HUES64 (cell line): ENCODE results near the gene RNF217.

Source experiments
- H3K27ac ChIP-seq: 2 replicates; pipeline ENCODE4 v1.7.0; 2013; ENCODE audit warnings: low read depth, low read length, inconsistent platforms
- H3K27me3 ChIP-seq: 2 replicates; pipeline ENCODE4 v1.6.1; 2013; ENCODE audit warnings: mild to moderate bottlenecking, low read length; ENCODE audit not compliant: insufficient read depth
- H3K36me3 ChIP-seq: 2 replicates; pipeline ENCODE4 v1.6.1; 2013; ENCODE audit warnings: mild to moderate bottlenecking, low read length; ENCODE audit not compliant: insufficient read depth
- H3K4me1 ChIP-seq: 2 replicates; pipeline ENCODE4 v1.6.1; 2013; ENCODE audit warnings: mild to moderate bottlenecking, low read length, moderate library complexity; ENCODE audit not compliant: insufficient read depth
- H3K4me3 ChIP-seq: 2 replicates; pipeline ENCODE4 v1.5.1; 2013; ENCODE audit warnings: mild to moderate bottlenecking, low read length, moderate library complexity
- H3K9ac ChIP-seq: 2 replicates; pipeline ENCODE4 v1.6.1; 2013; ENCODE audit warnings: mild to moderate bottlenecking, low read depth, low read length
- H3K9me3 ChIP-seq: 2 replicates; pipeline ENCODE4 v1.6.1; 2013; ENCODE audit warnings: low read depth, low read length; ENCODE audit not compliant: insufficient read depth
- WGBS: fragments of 150-250, 120-280 bp; methylation state at CpG from one replicate; pipeline ENCODE4 v1.1.7; 2013; ENCODE audit warnings: missing lambda C conversion rate; 5-methylcytosine and 5-hydroxymethylcytosine counted together

RNF217 gene

DNA sequence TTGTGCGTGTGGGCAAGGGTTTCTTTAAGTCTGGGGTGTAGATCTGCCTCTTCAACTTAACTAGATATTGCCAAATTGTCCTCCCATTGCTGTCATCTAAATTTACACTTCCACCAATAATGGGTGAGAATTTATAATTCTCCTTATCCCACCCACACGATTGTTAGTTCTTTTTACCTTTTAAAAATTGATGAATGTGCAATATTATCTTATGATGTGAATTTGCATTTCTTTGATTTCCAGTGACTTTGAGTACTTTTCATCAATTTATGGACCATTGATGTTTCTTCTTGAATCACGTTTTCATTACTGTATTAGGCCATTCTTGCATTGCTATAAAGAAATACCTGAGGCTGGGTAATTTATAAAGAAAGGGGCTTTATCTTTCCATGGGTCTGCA lies 174.1 kb downstream of the RNF217 start:
- no peaks in the 10 kb centered on the region for H3K36me3 ChIP-seq
- H3K9me3 ChIP-seq = no peaks in the 10 kb centered on the region
- no peaks in the 10 kb centered on the region for H3K4me1 ChIP-seq
- H3K9ac ChIP-seq = no peak overlapping the region
- no peaks in the 10 kb centered on the region for H3K27me3 ChIP-seq
- no peak overlapping the region for H3K4me3 ChIP-seq
- H3K27ac ChIP-seq = no peak overlapping the region
- 100% methylated on average over 2 of the region's 3 CpGs for WGBS

DNA sequence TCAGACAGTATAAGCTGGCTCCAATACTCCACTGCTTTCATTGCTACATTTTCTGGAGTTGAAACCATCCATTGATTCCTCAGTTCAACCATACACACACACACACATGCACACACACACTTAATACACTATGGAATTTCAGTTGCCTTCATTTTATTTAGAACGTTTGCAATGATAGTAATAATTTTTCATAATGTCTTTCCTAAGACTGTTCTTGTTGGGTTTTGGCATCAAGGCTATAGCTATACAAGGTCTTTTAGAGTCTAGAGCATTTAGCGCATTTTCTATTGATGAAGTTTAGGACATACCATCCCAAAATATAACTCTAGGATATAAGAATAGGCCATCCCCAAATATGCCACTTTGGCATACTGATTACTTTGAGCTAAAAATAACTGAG lies 175.8 kb downstream of the RNF217 start:
- no peaks in the 10 kb centered on the region for H3K4me1 ChIP-seq
- no peak overlapping the region for H3K9ac ChIP-seq
- H3K9me3 ChIP-seq = peaks cover 1% of the 10 kb centered on the region; the same call in 1 of the 2 replicates
- no peak overlapping the region for H3K27ac ChIP-seq
- no peaks in the 10 kb centered on the region for H3K27me3 ChIP-seq
- 94% methylated on average over 2 of the region's 2 CpGs for WGBS
- H3K36me3 ChIP-seq = no peaks in the 10 kb centered on the region
- H3K4me3 ChIP-seq = no peak overlapping the region

DNA sequence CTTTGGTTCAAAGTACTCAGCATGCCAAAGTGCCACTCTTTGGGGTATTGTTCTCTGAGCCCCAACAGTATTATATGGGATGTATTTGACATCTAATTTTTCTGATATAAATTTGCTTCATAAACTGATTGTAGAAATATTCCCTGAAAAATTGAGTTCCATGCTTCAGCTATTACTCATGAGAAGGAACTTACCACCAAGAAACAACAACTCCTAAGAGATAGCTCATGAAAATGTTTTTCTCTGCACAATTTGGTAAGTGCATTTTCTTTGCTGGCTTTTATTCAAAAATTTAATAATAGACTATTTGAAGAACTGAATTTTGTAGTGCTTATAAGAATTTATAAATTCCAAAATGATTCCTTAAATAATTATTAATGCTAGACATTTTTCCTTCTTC lies 178.6 kb downstream of the RNF217 start:
- no peak overlapping the region for H3K4me3 ChIP-seq
- H3K27ac ChIP-seq = no peak overlapping the region
- H3K9me3 ChIP-seq = peaks cover 9% of the 10 kb centered on the region
- no peaks in the 10 kb centered on the region for H3K27me3 ChIP-seq
- H3K9ac ChIP-seq = no peak overlapping the region
- H3K36me3 ChIP-seq = no peaks in the 10 kb centered on the region
- no peaks in the 10 kb centered on the region for H3K4me1 ChIP-seq
